Activated T-cell treated with anti-CD3 and anti-CD28 coated beads, Interleukin-2, amount 50 U/mL, for 1 hour (primary cell): ENCODE data around the gene ARAF.
"Not testable (repeated sequence)": the region's sequence is repeated elsewhere in the genome, so short reads cannot be mapped to it uniquely, and the experiment has no call there.

Experiments used
- DNase-seq: peaks from one replicate; pipeline ENCODE4 v3.0.0-alpha.2; 2020

The ARAF gene

DNA sequence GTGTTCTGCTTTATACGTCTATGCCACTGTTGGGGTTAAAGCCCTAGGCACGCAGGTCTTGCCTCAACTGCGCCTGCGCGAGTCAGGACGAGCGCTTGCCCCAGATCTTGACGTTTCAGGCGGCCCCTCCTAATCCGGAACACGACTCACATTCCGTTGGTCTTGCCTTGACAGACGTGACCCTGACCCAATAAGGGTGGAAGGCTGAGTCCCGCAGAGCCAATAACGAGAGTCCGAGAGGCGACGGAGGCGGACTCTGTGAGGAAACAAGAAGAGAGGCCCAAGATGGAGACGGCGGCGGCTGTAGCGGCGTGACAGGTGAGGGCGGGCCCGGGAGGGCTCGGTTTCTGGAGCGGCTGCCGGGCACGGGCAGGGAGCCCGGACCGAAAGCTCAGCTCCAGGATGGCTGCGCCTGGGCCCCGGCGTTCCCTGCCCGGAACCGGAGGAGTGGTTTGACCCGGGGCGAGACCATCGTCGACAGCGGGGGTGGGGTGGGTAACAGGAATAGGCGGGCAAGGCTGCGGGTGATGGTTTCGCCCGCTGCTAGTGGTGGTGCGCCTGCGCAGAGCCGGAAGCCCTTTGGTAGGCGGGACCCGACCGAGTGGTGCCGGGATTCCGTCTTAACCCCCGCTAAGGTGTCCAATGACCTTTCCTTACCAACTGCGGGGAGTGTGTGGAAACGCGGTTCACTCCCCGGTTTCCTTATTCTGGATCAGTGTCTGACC, at the start of gene ARAF:
Gene ARAF, plus strand, starts transcription at position 272 of the 725 bp plus-strand sequence. CDS start 1,763 bp downstream, outside the sequence.
- peak; percentile 89 for DNase-seq

GRCh38 chrX:47512383-47512782, 48.6 kb upstream of the ARAF start:
- not testable (repeated sequence) for DNase-seq

DNA sequence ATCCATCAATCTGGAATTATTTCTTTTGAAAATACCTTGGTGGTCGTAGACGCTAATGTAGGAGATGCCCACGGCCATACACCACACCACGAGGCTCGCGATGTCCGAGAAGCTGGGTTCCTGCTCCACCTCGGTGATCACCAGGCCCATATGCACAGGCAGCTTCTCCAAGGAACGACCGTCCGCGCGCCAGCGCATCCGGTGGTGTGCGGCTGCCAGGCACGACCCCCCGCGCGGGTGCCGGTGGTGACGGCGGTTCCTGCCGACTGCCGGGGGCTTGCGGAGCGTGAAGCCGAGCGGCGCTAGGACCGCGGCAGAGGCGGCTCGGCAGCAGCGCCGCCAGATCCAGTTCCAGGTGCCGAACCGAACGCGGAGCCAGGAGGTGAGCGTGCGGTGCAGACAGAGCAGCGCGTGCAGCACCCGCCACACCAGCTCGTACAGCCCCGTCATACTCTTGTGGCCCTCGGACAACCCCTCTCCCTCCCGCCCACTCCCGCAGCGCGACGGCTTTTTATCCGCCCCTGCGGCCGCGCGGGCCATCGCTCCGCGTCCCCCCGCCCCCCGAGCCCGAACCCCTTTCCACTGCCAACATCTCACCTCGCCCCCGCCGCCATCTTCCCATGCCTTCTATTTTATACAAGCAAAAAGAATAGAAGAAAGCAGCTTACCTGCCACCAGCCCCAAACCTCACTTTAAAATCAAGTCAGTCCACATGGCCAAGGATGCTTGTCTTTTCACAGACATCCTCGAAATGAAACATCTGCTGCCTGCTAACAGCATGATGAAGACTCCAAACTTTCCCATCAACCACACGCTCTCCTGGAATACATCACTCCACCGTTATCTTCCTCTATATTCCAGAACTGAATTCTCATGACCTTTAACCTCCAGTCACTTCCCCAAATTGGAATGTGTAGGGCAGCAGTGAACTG, 47.7 kb upstream of the ARAF start:
- DNase-seq = peak; percentile 21

DNA sequence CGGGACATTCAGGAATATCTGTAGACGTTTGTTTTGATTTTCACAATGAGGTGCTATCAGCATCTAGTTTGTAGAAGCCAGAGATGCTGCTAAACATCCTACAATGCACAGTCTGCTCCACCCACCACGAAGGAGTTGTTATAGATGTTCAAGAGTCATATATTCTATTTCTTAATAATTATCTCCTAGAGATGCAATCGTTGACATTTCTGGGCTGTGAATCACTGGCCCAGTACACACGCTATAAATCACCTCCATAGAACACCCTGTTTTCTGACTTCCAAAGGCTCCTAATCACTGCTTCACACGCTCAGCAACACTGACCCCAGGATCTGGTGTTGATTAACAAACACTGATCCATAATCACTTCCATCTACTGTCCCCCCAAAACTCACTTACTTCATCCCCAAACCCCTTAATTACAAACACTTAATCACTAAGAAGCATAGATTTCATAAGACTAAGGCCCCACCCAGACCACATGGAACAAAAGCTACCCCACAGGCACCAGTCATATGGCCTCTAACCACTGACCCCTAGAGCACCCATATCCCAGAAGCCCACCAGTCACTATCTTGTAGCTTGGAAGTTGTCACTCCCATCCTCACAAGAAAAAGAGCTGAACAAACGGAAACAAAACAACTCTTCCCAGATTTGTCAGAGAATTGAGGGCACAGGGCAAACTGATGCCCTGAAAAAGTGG, 46.3 kb upstream of the ARAF start:
- no peak for DNase-seq

DNA sequence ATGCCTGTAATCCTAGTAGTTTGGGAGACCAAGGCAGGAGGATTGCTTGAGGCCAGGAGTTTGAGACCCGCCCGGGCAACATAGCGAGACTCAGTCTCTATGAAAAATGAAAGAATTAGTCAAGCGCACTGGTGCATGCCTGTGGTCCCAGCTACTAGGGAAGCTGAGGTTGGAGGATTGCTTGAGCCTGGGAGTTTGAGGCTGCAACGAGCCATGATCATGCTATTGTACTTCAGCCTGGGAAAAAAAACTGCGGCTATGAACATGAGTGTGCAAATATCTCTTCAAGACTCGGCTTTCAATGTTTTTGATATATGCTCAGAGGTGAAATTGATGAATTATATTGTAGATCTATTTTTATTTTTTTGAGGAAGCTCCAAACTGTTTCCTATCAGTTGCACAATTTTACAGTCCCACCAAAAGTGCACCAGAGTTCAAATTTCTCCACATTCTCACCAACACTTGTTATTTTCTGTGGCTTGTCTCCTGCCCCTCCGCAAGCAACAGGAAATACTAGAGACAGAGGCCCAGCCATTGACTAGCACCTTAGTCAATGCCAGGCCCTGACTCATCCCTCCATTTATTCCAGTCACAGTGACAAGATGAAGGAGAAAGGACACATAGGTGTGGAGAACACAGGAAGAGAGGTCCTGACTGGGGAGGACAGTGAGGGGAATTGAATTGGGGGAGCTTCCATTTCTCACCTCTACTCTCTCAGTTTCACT, 44.9 kb upstream of the ARAF start:
- no peak for DNase-seq

DNA sequence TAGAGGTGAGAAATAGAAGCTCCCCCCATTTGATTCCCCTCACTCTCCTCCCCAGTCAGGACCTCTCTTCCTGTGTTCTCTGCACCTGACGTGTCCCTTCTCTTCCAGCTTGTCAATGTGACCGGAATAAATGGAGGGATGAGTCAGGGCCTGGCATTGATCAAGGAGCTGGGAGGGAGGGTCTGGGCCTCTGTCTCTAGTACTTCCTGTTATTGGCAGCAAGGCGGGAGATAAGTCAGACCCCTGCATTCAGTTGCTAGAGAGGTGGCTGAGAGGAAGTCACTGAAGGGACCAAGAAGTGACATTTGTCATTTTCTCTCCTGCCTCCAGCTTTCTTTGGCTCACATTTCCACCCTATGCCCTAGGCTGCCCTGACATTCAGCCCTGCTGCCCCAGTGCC, 42.9 kb upstream of the ARAF start:
- DNase-seq = no peak

DNA sequence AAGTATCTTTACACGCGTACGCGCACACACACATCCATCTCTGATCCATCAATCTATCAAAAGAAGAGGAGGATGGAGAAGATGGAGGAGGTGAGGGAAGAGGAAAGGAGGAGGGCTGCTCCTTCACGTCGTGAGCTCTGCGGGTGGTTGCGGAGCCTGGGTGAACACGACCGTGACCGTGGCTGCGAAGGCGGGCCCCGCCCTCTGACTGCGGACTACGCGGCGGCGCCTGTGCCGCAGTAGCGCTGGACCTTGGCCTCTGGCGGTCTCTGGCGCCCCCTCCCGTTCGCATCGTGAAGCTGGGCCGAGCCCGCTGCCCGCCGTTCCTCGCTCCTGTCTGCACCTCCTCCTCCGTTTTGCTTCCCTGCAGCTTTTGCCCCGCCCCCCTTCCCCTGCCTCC, 37.7 kb upstream of the ARAF start:
- peak; percentile 84 for DNase-seq

- DNase-seq = no peak
Observed at GRCh38 chrX:47523713-47524166, 37.3 kb upstream of the ARAF start.

DNA sequence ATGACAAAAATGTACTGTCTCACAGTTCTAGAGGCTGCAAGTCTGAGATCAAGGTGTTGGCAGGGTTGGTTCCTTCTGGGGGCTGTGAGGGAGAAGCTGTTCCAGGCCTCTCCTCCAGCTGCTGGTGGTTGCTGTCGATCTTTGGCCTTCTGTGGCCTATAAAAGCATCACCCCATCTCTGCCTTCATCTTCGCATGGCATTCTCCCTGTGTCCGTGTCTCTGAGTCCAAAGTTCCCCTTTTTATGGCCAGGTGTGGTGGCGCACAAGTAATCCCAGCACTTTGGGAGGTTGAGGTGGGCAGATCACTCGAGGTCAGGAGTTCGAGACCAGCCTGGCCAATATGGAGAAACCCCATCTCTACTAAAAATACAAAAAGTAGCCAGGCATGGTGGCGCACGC, 31.5 kb upstream of the ARAF start:
- DNase-seq = no peak

- DNase-seq = no peak
Observed at GRCh38 chrX:47530049-47530448, 31.0 kb upstream of the ARAF start.

- DNase-seq = no peak
Observed at GRCh38 chrX:47539860-47540259, 21.1 kb upstream of the ARAF start.

DNA sequence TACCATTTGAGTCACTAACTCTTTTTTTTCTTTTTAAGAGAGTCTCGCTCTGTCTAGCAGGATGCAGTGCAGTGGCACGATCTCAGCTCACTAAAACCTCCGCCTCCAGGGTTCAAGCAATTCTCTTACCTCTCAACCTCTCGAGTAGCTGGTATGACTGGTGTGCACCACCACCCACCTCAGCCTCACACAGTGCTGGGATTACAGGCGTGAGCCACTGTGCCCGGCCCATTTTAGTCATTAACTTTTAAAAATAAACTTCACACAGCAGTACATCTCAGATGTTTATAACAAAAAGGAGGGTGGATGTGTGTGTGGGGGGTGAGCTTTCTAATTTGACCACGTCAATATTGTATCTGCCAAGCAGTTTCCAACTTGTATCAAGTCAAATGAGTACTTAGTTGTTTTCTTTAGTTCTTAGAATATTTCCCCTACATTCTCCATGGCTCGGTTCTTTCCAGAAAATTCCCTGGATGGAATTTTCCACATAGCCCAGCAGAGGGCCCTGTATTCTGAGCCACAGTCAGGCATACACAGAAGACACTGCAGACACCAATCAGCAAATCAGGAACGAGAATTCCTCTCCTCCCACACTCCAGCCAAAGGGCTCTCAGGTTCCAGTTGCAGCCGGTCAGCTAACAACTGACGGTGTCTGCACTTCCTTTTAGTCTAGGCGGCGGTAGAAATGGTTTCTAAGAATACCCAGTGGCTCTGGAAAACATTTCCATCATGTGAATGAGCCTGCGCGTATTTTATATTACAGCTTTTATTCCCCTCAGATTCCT, 20.1 kb upstream of the ARAF start:
- no peak for DNase-seq

- no peak for DNase-seq
Observed at GRCh38 chrX:47543496-47543895, 17.5 kb upstream of the ARAF start.

DNA sequence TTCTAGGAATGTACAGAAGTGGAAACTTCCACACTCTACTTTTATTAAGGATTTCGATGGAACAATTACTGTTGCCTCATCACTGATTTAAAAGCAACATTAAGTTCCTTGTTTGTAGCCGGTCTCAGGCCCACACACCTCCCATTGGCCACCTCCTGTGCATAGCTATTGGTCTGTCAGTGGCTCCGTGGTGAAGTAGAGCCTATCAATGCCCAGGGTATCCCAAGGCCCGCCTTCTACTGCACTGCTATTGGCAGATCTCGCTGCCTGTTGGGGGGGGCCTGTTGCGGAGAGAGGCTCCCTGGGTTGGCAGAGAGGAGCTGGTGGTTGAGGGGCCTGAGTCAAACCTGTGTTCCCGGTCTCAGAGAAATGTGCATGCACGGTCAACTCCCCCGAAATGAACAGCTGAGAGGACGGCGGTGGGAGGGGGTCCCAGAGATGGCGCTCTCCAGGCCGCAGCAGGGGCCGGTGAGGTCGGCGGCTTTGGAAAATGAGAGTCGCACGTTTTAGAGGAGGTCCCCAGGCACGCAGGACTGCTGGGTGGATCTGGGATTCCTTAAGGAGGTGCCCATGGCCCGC, 4.9 kb upstream of the ARAF start:
- peak; percentile 76 for DNase-seq

- no peak for DNase-seq
Observed at GRCh38 chrX:47558436-47558835, 2.6 kb upstream of the ARAF start.

- DNase-seq = no peak
Observed at GRCh38 chrX:47560179-47560933, 649 bp upstream of the ARAF start.

DNA sequence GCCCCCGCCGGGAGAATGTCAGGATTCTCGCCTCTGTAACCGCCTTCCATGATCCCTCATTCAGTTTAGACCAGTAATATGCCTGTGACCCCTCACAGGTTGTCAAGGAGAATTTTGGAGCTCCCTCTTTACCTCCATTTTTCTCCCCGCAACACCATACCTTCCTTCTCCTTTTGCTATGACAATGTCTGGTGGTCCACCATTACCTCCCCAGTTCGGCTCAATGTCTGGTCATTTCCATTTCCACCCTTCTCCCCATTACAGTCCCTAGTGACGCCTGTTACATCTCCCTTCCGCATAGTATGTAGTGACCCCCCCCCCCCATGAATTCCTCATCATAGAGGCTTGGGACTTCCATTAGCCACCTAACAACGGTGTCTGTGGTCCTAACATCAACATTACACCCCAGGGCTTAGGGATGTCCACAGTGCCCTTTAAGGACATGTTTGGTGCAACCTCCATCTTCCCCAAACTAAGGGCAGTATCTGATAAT, 700 bp downstream of the ARAF start:
- DNase-seq = no peak

GRCh38 chrX:47562615-47563243, 1.7 kb downstream of the ARAF start:
- no peak for DNase-seq

GRCh38 chrX:47563801-47564315, 2.9 kb downstream of the ARAF start:
- DNase-seq = no peak
